Caco-2 (cell line): ENCODE data around the gene PTEN. TPM values are rescaled to one million over a fixed set of nuclear protein-coding genes. Genes with fewer than 3 reads are reported as not detected.

Experiments
- BruUV-seq: library from RNA; stranded (reverse); fragments of 400-500 nt; replicated peaks from 2 replicates; lab custom pipeline; 2021; lab: Mats Ljungman, UMichigan
- CTCF ChIA-PET: fragments of 300-600 bp; sonication (Branson Sonifier 250); formaldehyde crosslinking; loops from one replicate; lab custom pipeline; 2022; ENCODE audit warnings: antibody characterized with exemption; lab: Charles Lee
- POLR2A ChIA-PET: fragments of 300-600 bp; sonication (Branson Sonifier 250); formaldehyde crosslinking; loops from one replicate; lab custom pipeline; 2022; ENCODE audit warnings: antibody characterized with exemption; lab: Charles Lee
- DNase-seq, 2 experiments: peaks; one replicate each; pipeline versions ENCODE4 v3.0.0 to v3.0.0-alpha.2; 2020 to 2022
- H3K27me3 ChIP-seq: replicated peaks from 2 replicates; pipeline ENCODE4 v1.6.0; 2011; ENCODE audit warnings: low read length; ENCODE audit not compliant: control insufficient read depth, insufficient read depth
- H3K36me3 ChIP-seq: 2 replicates; pipeline ENCODE4 v1.5.1; 2011; ENCODE audit warnings: low read length; ENCODE audit not compliant: control insufficient read depth, insufficient read depth
- H3K4me1 ChIP-seq: fragments of 250-450 bp; sonication (Bioruptor Pico); 2 replicates; pipeline ENCODE4 v1.5.1; 2020; ENCODE audit warnings: mild to moderate bottlenecking
- H3K4me3 ChIP-seq: 2 replicates; pipeline ENCODE4 v1.5.1; 2011; ENCODE audit warnings: low read depth, mild to moderate bottlenecking, control low read depth, low read length
- H3K9me3 ChIP-seq: fragments of 250-450 bp; sonication (Bioruptor Pico); 2 replicates; pipeline ENCODE4 v1.5.1; 2020; ENCODE audit warnings: mild to moderate bottlenecking, moderate library complexity
- H3K27ac Mint-ChIP-seq: one replicate; pipeline ENCODE4 v1.8.0; 2022; ENCODE audit warnings: mixed read lengths; ENCODE audit not compliant: unreplicated experiment
- H3K27me3 Mint-ChIP-seq: one replicate; pipeline ENCODE4 v1.8.0; 2022; ENCODE audit warnings: mixed read lengths; ENCODE audit not compliant: insufficient read depth, unreplicated experiment
- H3K36me3 Mint-ChIP-seq: one replicate; pipeline ENCODE4 v1.8.0; 2022; ENCODE audit warnings: mild to moderate bottlenecking, mixed read lengths; ENCODE audit not compliant: insufficient read depth, unreplicated experiment
- H3K4me1 Mint-ChIP-seq: one replicate; pipeline ENCODE4 v1.8.0; 2022; ENCODE audit warnings: low read depth, mixed read lengths; ENCODE audit not compliant: unreplicated experiment
- H3K4me3 Mint-ChIP-seq: one replicate; pipeline ENCODE4 v1.8.0; 2022; ENCODE audit warnings: mild to moderate bottlenecking, moderate library complexity, mixed read lengths; ENCODE audit not compliant: unreplicated experiment
- H3K9me3 Mint-ChIP-seq: one replicate; pipeline ENCODE4 v1.8.0; 2022; ENCODE audit warnings: mixed read lengths; ENCODE audit not compliant: unreplicated experiment
- intact Hi-C: fragments of 100-400 bp; cut with micrococcal nuclease; formaldehyde crosslinking; loops from one replicate; pipeline ENCODE4 v1.10.0; 2022; ENCODE audit not compliant: unreplicated experiment
- total RNA-seq: library from RNA; stranded (reverse); gene quantifications from 2 replicates; pipeline ENCODE4 v1.2.3, GENCODE V29; 2022
- TF ChIP-seq, protein P1 (sequence below), 2 experiments: fragments of 200-600 bp in 1 of 2; IDR thresholded peaks; 1 replicate in 1 of 2; 2 replicates in 1 of 2; pipeline versions ENCODE4 v1.5.1 to v1.8.0; 2011 to 2022; ENCODE audit warnings: antibody characterized with exemption in 1 of 2, control low read depth in 1 of 2, inconsistent platforms in 1 of 2, low read depth in 1 of 2, low read length in 1 of 2, mild to moderate bottlenecking in 1 of 2, moderate library complexity in 1 of 2; ENCODE audit not compliant: insufficient read depth in 1 of 2, severe bottlenecking in 1 of 2, unreplicated experiment in 1 of 2

The PTEN gene
- total RNA-seq, 1 experiment from 2014 or later: 56.3 TPM

DNA sequence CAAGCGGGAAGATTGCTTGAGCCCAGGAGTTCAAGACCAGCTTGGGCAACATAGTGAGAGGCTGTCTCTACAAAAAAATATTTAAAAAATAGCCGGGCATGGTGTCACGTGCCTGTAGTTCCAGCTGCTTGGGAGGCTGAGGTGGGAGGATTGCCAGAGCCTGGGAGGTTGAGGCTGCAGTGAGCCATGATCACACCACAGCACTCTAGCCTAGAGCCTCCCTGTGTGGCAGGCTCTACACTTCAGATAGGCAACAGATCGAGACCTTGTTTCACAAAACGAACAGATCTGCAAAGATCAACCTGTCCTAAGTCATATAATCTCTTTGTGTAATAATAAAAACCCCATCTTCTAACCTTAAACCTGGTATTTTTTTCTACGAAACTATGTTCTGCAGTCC lies 76.8 kb downstream of the PTEN start:
- Mint-ChIP-seq H3K27ac (no peak overlapping the region), H3K9me3 (no peaks in the 10 kb centered on the region), H3K4me1 (no peaks in the 10 kb centered on the region), H3K27me3 (no peaks in the 10 kb centered on the region), H3K36me3 (peaks cover 47% of the 10 kb centered on the region), H3K4me3 (no peak overlapping the region)
- H3K4me1 ChIP-seq: no peaks in the 10 kb centered on the region
- no peaks in the 10 kb centered on the region for H3K36me3 ChIP-seq
- no TSS peak for BruUV-seq
- TF ChIP-seq, protein P1, sequence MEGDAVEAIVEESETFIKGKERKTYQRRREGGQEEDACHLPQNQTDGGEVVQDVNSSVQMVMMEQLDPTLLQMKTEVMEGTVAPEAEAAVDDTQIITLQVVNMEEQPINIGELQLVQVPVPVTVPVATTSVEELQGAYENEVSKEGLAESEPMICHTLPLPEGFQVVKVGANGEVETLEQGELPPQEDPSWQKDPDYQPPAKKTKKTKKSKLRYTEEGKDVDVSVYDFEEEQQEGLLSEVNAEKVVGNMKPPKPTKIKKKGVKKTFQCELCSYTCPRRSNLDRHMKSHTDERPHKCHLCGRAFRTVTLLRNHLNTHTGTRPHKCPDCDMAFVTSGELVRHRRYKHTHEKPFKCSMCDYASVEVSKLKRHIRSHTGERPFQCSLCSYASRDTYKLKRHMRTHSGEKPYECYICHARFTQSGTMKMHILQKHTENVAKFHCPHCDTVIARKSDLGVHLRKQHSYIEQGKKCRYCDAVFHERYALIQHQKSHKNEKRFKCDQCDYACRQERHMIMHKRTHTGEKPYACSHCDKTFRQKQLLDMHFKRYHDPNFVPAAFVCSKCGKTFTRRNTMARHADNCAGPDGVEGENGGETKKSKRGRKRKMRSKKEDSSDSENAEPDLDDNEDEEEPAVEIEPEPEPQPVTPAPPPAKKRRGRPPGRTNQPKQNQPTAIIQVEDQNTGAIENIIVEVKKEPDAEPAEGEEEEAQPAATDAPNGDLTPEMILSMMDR (IDR thresholded peaks at IDR 0.05; ENCODE audit: insufficient read depth in 1 of 2, low read depth in 1 of 2, low read length in 1 of 2, severe bottlenecking in 1 of 2, unreplicated experiment in 1 of 2): no peak
- no peaks in the 10 kb centered on the region for H3K9me3 ChIP-seq
- no peaks in the 10 kb centered on the region for H3K27me3 ChIP-seq
- CTCF ChIA-PET: no interaction called here
- no peak overlapping the region for H3K4me3 ChIP-seq
- intact Hi-C loops: loop anchor here (5.0 kb wide), 1 partner anchor 78 kb away; the partner anchor contains the start of genes KLLN and PTEN
- POLR2A ChIA-PET: no interaction called here
- no peak for DNase-seq

- no peak for DNase-seq
- TF ChIP-seq, protein P1 (IDR thresholded peaks at IDR 0.05; ENCODE audit: insufficient read depth in 1 of 2, low read depth in 1 of 2, low read length in 1 of 2, severe bottlenecking in 1 of 2, unreplicated experiment in 1 of 2): no peak
- no peaks in the 10 kb centered on the region for H3K4me1 Mint-ChIP-seq
- CTCF ChIA-PET: no interaction called here
- Histone ChIP-seq H3K9me3 (no peaks in the 10 kb centered on the region), H3K27me3 (no peaks in the 10 kb centered on the region), H3K4me1 (no peaks in the 10 kb centered on the region), H3K36me3 (no peaks in the 10 kb centered on the region), H3K4me3 (no peak overlapping the region)
- H3K4me3 Mint-ChIP-seq: no peak overlapping the region
- BruUV-seq: no TSS peak
- no peaks in the 10 kb centered on the region for H3K9me3 Mint-ChIP-seq
- POLR2A ChIA-PET: no interaction called here
- intact Hi-C loops: loop anchor here (5.0 kb wide), 1 partner anchor 81 kb away; the partner anchor contains the start of genes KLLN and PTEN
- H3K27ac Mint-ChIP-seq: no peak overlapping the region
- no peaks in the 10 kb centered on the region for H3K27me3 Mint-ChIP-seq
- H3K36me3 Mint-ChIP-seq: peaks cover 41% of the 10 kb centered on the region
These were observed 79.6 kb downstream of the PTEN start for GRCh38 chr10:87942884-87943527.

DNA sequence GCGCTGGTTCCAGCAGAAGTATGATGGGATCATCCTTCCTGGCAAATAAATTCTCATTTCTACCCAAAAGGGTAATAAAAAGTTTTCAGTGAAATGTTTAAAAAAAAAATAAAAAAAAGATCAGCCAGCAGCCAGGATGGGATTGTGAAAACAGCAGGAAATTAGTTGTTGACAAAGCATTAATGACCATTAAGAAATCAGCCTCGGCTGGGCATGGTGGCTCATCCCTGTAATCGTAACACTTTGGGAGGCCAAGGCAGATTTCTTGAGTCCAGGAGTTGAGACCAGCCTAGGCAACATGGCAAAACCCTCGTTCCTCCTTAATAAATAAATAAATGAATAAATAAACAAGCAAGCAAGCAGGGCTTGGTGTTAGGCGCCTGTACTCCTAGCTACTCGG lies 82.6 kb downstream of the PTEN start:
- POLR2A ChIA-PET: no interaction called here
- Mint-ChIP-seq H3K36me3 (peaks cover 29% of the 10 kb centered on the region), H3K4me1 (no peaks in the 10 kb centered on the region), H3K4me3 (no peak overlapping the region), H3K9me3 (no peaks in the 10 kb centered on the region), H3K27me3 (no peaks in the 10 kb centered on the region), H3K27ac (no peak overlapping the region)
- BruUV-seq: no TSS peak
- intact Hi-C loops: no loop called here
- H3K36me3 ChIP-seq: no peaks in the 10 kb centered on the region
- no peaks in the 10 kb centered on the region for H3K27me3 ChIP-seq
- DNase-seq: no peak
- TF ChIP-seq, protein P1 (IDR thresholded peaks at IDR 0.05; ENCODE audit: insufficient read depth in 1 of 2, low read depth in 1 of 2, low read length in 1 of 2, severe bottlenecking in 1 of 2, unreplicated experiment in 1 of 2): no peak
- H3K4me3 ChIP-seq: no peak overlapping the region
- H3K9me3 ChIP-seq: no peaks in the 10 kb centered on the region
- CTCF ChIA-PET: no interaction called here
- H3K4me1 ChIP-seq: no peaks in the 10 kb centered on the region
